H1 (cell line): ENCODE results near the gene PTPRG. TPM values are rescaled to one million over a fixed set of nuclear protein-coding genes. Genes with fewer than 3 reads are reported as not detected.

Experiments
- CTCF ChIA-PET: fragments of 300-600 bp; sonication (Branson Sonifier 250); formaldehyde crosslinking; loops from one replicate; lab custom pipeline; 2021; ENCODE audit not compliant: partially characterized antibody; lab: Charles Lee
- POLR2A ChIA-PET: fragments of 300-600 bp; sonication (Branson Sonifier 250); formaldehyde crosslinking; loops from one replicate; lab custom pipeline; 2021; ENCODE audit warnings: inconsistent platforms; ENCODE audit not compliant: partially characterized antibody; lab: Charles Lee
- DNase-seq, 2 experiments: peaks; one replicate each; pipeline versions ENCODE4 v3.0.0 to v3.0.0-alpha.2; 2010 to 2022; ENCODE audit warnings: low spot score in 2 of 2, low read depth in 1 of 2, mixed read lengths in 1 of 2
- FAIRE-seq: peaks from 2 replicates; lab custom pipeline; 2011; peaks lifted over from hg19 to GRCh38; lab: Jason Lieb, UNC
- H2AFZ ChIP-seq: 2 replicates; pipeline ENCODE4 v1.8.1; 2012; ENCODE audit warnings: low read length, inconsistent platforms
- H2AK5ac ChIP-seq: 2 replicates; pipeline ENCODE4 v1.6.1; 2013; ENCODE audit warnings: low read depth, low read length
- H2BK120ac ChIP-seq: replicated peaks from 2 replicates; pipeline ENCODE3; 2013; ENCODE audit warnings: low read depth, low read length, inconsistent platforms
- H2BK12ac ChIP-seq: 2 replicates; pipeline ENCODE4 v1.6.1; 2013; ENCODE audit warnings: low read depth, low read length
- H2BK15ac ChIP-seq: 2 replicates; pipeline ENCODE4 v1.6.1; 2013; ENCODE audit warnings: low read length
- H2BK20ac ChIP-seq: 2 replicates; pipeline ENCODE4 v1.6.1; 2013; ENCODE audit warnings: low read length
- H2BK5ac ChIP-seq: 2 replicates; pipeline ENCODE4 v1.6.1; 2013; ENCODE audit warnings: low read depth, low read length
- H3K14ac ChIP-seq: 2 replicates; pipeline ENCODE4 v1.6.1; 2013; ENCODE audit warnings: inconsistent platforms; ENCODE audit not compliant: insufficient read length
- H3K18ac ChIP-seq: 2 replicates; pipeline ENCODE4 v1.6.1; 2013; ENCODE audit warnings: low read length; ENCODE audit errors: extremely low read depth
- H3K23ac ChIP-seq: 2 replicates; pipeline ENCODE4 v1.6.1; 2013; ENCODE audit warnings: inconsistent platforms; ENCODE audit not compliant: insufficient read length
- H3K23me2 ChIP-seq: 2 replicates; pipeline ENCODE4 v1.6.1; 2013; ENCODE audit warnings: low read depth, low read length
- H3K27ac ChIP-seq: 2 replicates; pipeline ENCODE4 v1.6.1; 2011; ENCODE audit warnings: low read depth, low read length, inconsistent platforms
- H3K27me3 ChIP-seq, 4 experiments: replicated peaks in 1 of 4; 1 replicate in 1 of 4; 2 replicates in 3 of 4; pipeline versions ENCODE4 v1.6.1 to v1.8.1; 2011 to 2013; ENCODE audit warnings: low read length in 3 of 4, mild to moderate bottlenecking in 3 of 4, inconsistent platforms in 2 of 4, mixed read lengths in 2 of 4, moderate library complexity in 1 of 4; ENCODE audit not compliant: control insufficient read depth in 3 of 4, insufficient read depth in 3 of 4; ENCODE audit errors: extremely low read depth in 1 of 4
- H3K36me3 ChIP-seq, 4 experiments: 2 replicates each; pipeline versions ENCODE4 v1.6.1 to v1.8.1; 2011 to 2013; ENCODE audit warnings: mild to moderate bottlenecking in 4 of 4, low read length in 3 of 4, moderate library complexity in 2 of 4, control low read depth in 1 of 4, inconsistent platforms in 1 of 4; ENCODE audit not compliant: insufficient read depth in 4 of 4, control insufficient read depth in 2 of 4
- H3K4ac ChIP-seq: replicated peaks from 2 replicates; pipeline ENCODE3; 2013; ENCODE audit warnings: low read length, low read depth, mixed read lengths, inconsistent platforms; ENCODE audit not compliant: insufficient read length
- H3K4me1 ChIP-seq, 4 experiments: replicated peaks in 1 of 4; 1 replicate in 1 of 4; 2 replicates in 3 of 4; pipeline versions ENCODE4 v1.6.1 to v1.8.1; 2011 to 2013; ENCODE audit warnings: low read length in 3 of 4, inconsistent platforms in 2 of 4, mixed read lengths in 1 of 4; ENCODE audit not compliant: insufficient read depth in 4 of 4, control insufficient read depth in 3 of 4
- H3K4me2 ChIP-seq, 2 experiments: 2 replicates each; pipeline versions ENCODE4 v1.6.1 to v1.8.1; 2011 to 2013; ENCODE audit warnings: low read depth in 2 of 2, low read length in 2 of 2, control low read depth in 1 of 2, inconsistent platforms in 1 of 2, mild to moderate bottlenecking in 1 of 2; ENCODE audit not compliant: insufficient read depth in 1 of 2
- H3K4me3 ChIP-seq, 4 experiments: fragments of 200-600, 300-600 bp in 1 of 4; sonication (generic), shearing (Covaris generic), sonication (Bioruptor Twin) in 1 of 4; 2 replicates each; pipeline versions ENCODE4 v1.5.1 to v1.8.1; 2011 to 2016; ENCODE audit warnings: low read length in 4 of 4, low read depth in 3 of 4, control low read depth in 2 of 4, inconsistent platforms in 2 of 4, mild to moderate bottlenecking in 2 of 4, mixed read lengths in 1 of 4, moderate library complexity in 1 of 4; ENCODE audit not compliant: insufficient read depth in 2 of 4; ENCODE audit errors: extremely low read depth in 1 of 4
- H3K56ac ChIP-seq: replicated peaks from 2 replicates; pipeline ENCODE3; 2013; ENCODE audit warnings: low read depth, mild to moderate bottlenecking, mixed read lengths, low read length, inconsistent platforms; ENCODE audit not compliant: insufficient read length
- H3K79me1 ChIP-seq: 2 replicates; pipeline ENCODE4 v1.6.1; 2013; ENCODE audit warnings: low read depth, low read length, control low read depth
- H3K79me2 ChIP-seq, 2 experiments: 2 replicates each; pipeline versions ENCODE4 v1.6.1 to v1.8.1; 2012 to 2013; ENCODE audit warnings: low read length in 2 of 2, mild to moderate bottlenecking in 2 of 2, inconsistent platforms in 1 of 2; ENCODE audit not compliant: insufficient read depth in 2 of 2, control insufficient read depth in 1 of 2
- H3K9ac ChIP-seq, 4 experiments: replicated peaks in 1 of 4; 1 replicate in 1 of 4; 2 replicates in 3 of 4; pipeline versions ENCODE4 v1.6.1 to v1.8.1; 2011 to 2013; ENCODE audit warnings: low read depth in 3 of 4, low read length in 3 of 4, control low read depth in 2 of 4, mild to moderate bottlenecking in 2 of 4, moderate library complexity in 2 of 4, inconsistent platforms in 1 of 4; ENCODE audit errors: extremely low read depth in 1 of 4
- H3K9me3 ChIP-seq, 2 experiments: 2 replicates each; pipeline versions ENCODE4 v1.6.1 to v1.8.1; 2012 to 2013; ENCODE audit warnings: mild to moderate bottlenecking in 2 of 2, moderate library complexity in 2 of 2, control low read depth in 1 of 2, inconsistent platforms in 1 of 2, low read depth in 1 of 2, low read length in 1 of 2, mixed read lengths in 1 of 2; ENCODE audit not compliant: insufficient read depth in 2 of 2
- H4K20me1 ChIP-seq, 2 experiments: replicated peaks in 1 of 2; 2 replicates each; pipeline versions ENCODE3 to v1.8.1; 2011 to 2013; ENCODE audit warnings: inconsistent platforms in 2 of 2, low read length in 2 of 2, mild to moderate bottlenecking in 1 of 2; ENCODE audit not compliant: insufficient read depth in 2 of 2, control insufficient read depth in 1 of 2
- H4K5ac ChIP-seq: 2 replicates; pipeline ENCODE4 v1.6.1; 2013; ENCODE audit warnings: low read length, low read depth, mixed read lengths, inconsistent platforms; ENCODE audit not compliant: insufficient read length
- H4K8ac ChIP-seq: 2 replicates; pipeline ENCODE4 v1.8.0; 2013; ENCODE audit warnings: mild to moderate bottlenecking, moderate library complexity, low read length, inconsistent platforms; ENCODE audit not compliant: insufficient read depth; ENCODE audit errors: extremely low read depth
- H4K91ac ChIP-seq: replicated peaks from 2 replicates; pipeline ENCODE3; 2013; ENCODE audit warnings: low read length, mixed read lengths, inconsistent platforms; ENCODE audit not compliant: insufficient read length
- ATF3 ChIP-seq: IDR thresholded peaks from 2 replicates; pipeline ENCODE4 v1.6.1; 2011; ENCODE audit warnings: low read depth, mild to moderate bottlenecking, low read length; ENCODE audit not compliant: insufficient read depth
- BACH1 ChIP-seq: IDR thresholded peaks from 2 replicates; pipeline ENCODE4 v1.6.1; 2012; ENCODE audit warnings: low read length, improper control_type of control experiment
- CBX8 ChIP-seq: fragments of 300-800, 300-1000 bp; sonication (generic); IDR thresholded peaks from 2 replicates; pipeline ENCODE4 v1.7.1; 2016; ENCODE audit warnings: low read depth, low read length, borderline replicate concordance
- CHD1 ChIP-seq: IDR thresholded peaks from 2 replicates; pipeline ENCODE4 v1.6.1; 2012; ENCODE audit warnings: low read depth, low read length, improper control_type of control experiment
- CREB1 ChIP-seq: IDR thresholded peaks from 2 replicates; pipeline ENCODE4 v1.6.1; 2012; ENCODE audit warnings: inconsistent platforms
- EGR1 ChIP-seq: IDR thresholded peaks from 2 replicates; pipeline ENCODE4 v1.6.1; 2011; ENCODE audit warnings: low read depth, low read length, borderline replicate concordance
- GABPA ChIP-seq: IDR thresholded peaks from 2 replicates; pipeline ENCODE4 v1.6.1; 2011; ENCODE audit warnings: mild to moderate bottlenecking, low read length, moderate library complexity, borderline replicate concordance; ENCODE audit not compliant: insufficient read depth
- MAFK ChIP-seq: IDR thresholded peaks from 2 replicates; pipeline ENCODE4 v1.6.1; 2012; ENCODE audit warnings: low read depth, mild to moderate bottlenecking, improper control_type of control experiment, low read length
- POLR2AphosphoS5 ChIP-seq: IDR thresholded peaks from 2 replicates; pipeline ENCODE4 v1.6.1; 2011; ENCODE audit warnings: low read depth, low read length
- RAD21 ChIP-seq, 2 experiments: IDR thresholded peaks in 1 of 2; conservative IDR thresholded peaks in 1 of 2; 2 replicates each; pipeline ENCODE4 v1.6.1; 2011; ENCODE audit warnings: low read depth in 2 of 2, low read length in 2 of 2, improper control_type of control experiment in 1 of 2, inconsistent platforms in 1 of 2, mild to moderate bottlenecking in 1 of 2, moderate library complexity in 1 of 2
- SIRT6 ChIP-seq: IDR thresholded peaks from one replicate; pipeline ENCODE4 v1.7.1; 2012; ENCODE audit warnings: low read length, inconsistent platforms
- SIX5 ChIP-seq: IDR thresholded peaks from 2 replicates; pipeline ENCODE4 v1.6.1; 2011; ENCODE audit warnings: mild to moderate bottlenecking, low read depth, low read length
- TBP ChIP-seq: IDR thresholded peaks from 2 replicates; pipeline ENCODE4 v1.6.1; 2011; ENCODE audit warnings: low read depth, low read length, improper control_type of control experiment
- YY1 ChIP-seq: IDR thresholded peaks from 2 replicates; pipeline ENCODE4 v1.6.1; 2011; ENCODE audit warnings: low read depth, mild to moderate bottlenecking, low read length
- ZNF274 ChIP-seq: IDR thresholded peaks from 2 replicates; pipeline ENCODE4 v1.7.0; 2012; ENCODE audit warnings: low read length, borderline replicate concordance; ENCODE audit errors: extremely low read depth
- WGBS, 2 experiments: shearing (Covaris generic) in 1 of 2; methylation state at CpG; one replicate each; pipeline versions ENCODE4 v1.1.6 to v1.1.7; 2013 to 2015; ENCODE audit warnings: low lambda C conversion rate in 2 of 2, mixed read lengths in 2 of 2, inconsistent platforms in 1 of 2, low coverage in 1 of 2, missing lambda C conversion rate in 1 of 2; ENCODE audit not compliant: insufficient replicate concordance in 2 of 2, insufficient coverage in 1 of 2, insufficient read length in 1 of 2; ENCODE audit errors: extremely low coverage in 1 of 2, missing lambda C conversion rate in 1 of 2; 5-methylcytosine and 5-hydroxymethylcytosine counted together
- polyA plus RNA-seq, 7 experiments: library from polyadenylated mRNA; depleted of rRNA in 3 of 7; stranded (reverse) in 5 of 7; unstranded in 2 of 7; fragments of >200 nt in 5 of 7; fragments of 200-250 nt in 2 of 7; gene quantifications; 1 replicate in 5 of 7; 2 replicates in 1 of 7; 4 replicates in 1 of 7; pipeline versions ENCODE4 v1.2.1 to v1.2.3, GENCODE V29; 2011 to 2013; ENCODE audit warnings: missing spikeins in 2 of 7, mixed read lengths in 2 of 7
- total RNA-seq: library from RNA; stranded (reverse); fragmentation: NEBNext Ultra II Directional; extraction: Animal tissue kit (Norgen Biotek cat#: 25700); gene quantifications from 2 replicates; pipeline ENCODE4 v1.2.1, GENCODE V29; 2021

Gene PTPRG
- total and polyA plus RNA-seq, 2 of the 8 experiments (the other 6 are each of a cell fraction or from before 2014, with no cell fraction given): 23.3 to 96.2 TPM

- CTCF ChIA-PET: interaction anchor here (1.1 kb wide), 1 partner anchor 14 kb away, joined by 4 read pairs; no protein-coding TSS in a partner anchor
- TF ChIP-seq ZNF274: no peak
- no peak for TF ChIP-seq ATF3
- no peak for TF ChIP-seq SIX5
- no peak for TF ChIP-seq RAD21 (IDR thresholded peaks at IDR 0.05 in 1 of 2, conservative IDR thresholded peaks at IDR 0.05 in 1 of 2; ENCODE audit: low read depth in 2 of 2, low read length in 2 of 2)
- TF ChIP-seq GABPA: no peak
- no peak for TF ChIP-seq CREB1
- TF ChIP-seq EGR1: no peak
- no peak for TF ChIP-seq YY1
- TF ChIP-seq MAFK: no peak
- TF ChIP-seq CHD1: no peak
- no peak for TF ChIP-seq SIRT6
- no peak for TF ChIP-seq CBX8
- no peak for TF ChIP-seq BACH1
- TF ChIP-seq TBP: no peak
- TF ChIP-seq POLR2AphosphoS5: no peak
Measured at GRCh38 chr3:61616586-61616985, 55.2 kb downstream of the PTPRG start.

More at GRCh38 chr3:61616586-61616985, 55.2 kb downstream of the PTPRG start:
- peaks cover 13% of the 10 kb centered on the region; the same call in 1 of the 2 replicates for H3K79me1 ChIP-seq
- H2BK15ac ChIP-seq: no peak overlapping the region
- peaks cover 34 to 98% of the 10 kb centered on the region in 2 experiments for H3K79me2 ChIP-seq
- no peak overlapping the region for H3K56ac ChIP-seq
- POLR2A ChIA-PET: interaction anchor here (1.3 to 1.7 kb wide), 3 partner anchors 11 to 44 kb away, joined by 3 to 4 read pairs (median 4); no protein-coding TSS in a partner anchor
- H2BK20ac ChIP-seq: no peak overlapping the region
- FAIRE-seq (no peak), DNase-seq (no peak)
- peaks cover 9 to 19% of the 10 kb centered on the region in 2 experiments for H4K20me1 ChIP-seq
- H3K27me3 ChIP-seq: no peaks in the 10 kb centered on the region
- H3K36me3 ChIP-seq: no peaks in the 10 kb centered on the region; a peak in 1 of 8 replicates
- no peaks in the 10 kb centered on the region for H3K23me2 ChIP-seq
- H2AK5ac ChIP-seq: no peak overlapping the region
- no peak overlapping the region for H2AFZ ChIP-seq
- no peak overlapping the region for H4K91ac ChIP-seq
- H3K18ac ChIP-seq: no peak overlapping the region
- no peak overlapping the region for H4K5ac ChIP-seq
- no peak overlapping the region for H2BK120ac ChIP-seq
- H2BK5ac ChIP-seq: no peak overlapping the region
- H3K4me1 ChIP-seq: peaks cover 0 to 9% (median 5%) of the 10 kb centered on the region in 4 experiments; a peak in 4 of 7 replicates
- H4K8ac ChIP-seq: no peak overlapping the region
- H3K9me3 ChIP-seq: no peaks in the 10 kb centered on the region
- no peak overlapping the region for H3K9ac ChIP-seq
- H3K23ac ChIP-seq: no peak overlapping the region
- no peak overlapping the region for H2BK12ac ChIP-seq
- H3K14ac ChIP-seq: no peak overlapping the region
- no peak overlapping the region for H3K27ac ChIP-seq
- no peak overlapping the region for H3K4ac ChIP-seq
- 94% methylated on average over 6 of the region's 6 CpGs; no CpG with 5 or more reads in 1 of the 2 experiments for WGBS, 2 experiments
- H3K4me2 ChIP-seq: no peak overlapping the region
- no peak overlapping the region for H3K4me3 ChIP-seq
